H1 (cell line): ENCODE results near the gene USPL1.

Experiments
- CEBPB ChIP-seq: IDR thresholded peaks from 2 replicates; pipeline ENCODE4 v1.6.1; 2012; ENCODE audit warnings: low read depth, low read length
- CHD7 ChIP-seq: fragments of 300-600 bp; sonication (generic); IDR thresholded peaks from 2 replicates; pipeline ENCODE4 v1.7.1; 2012; ENCODE audit warnings: low read length, moderate library complexity, mild to moderate bottlenecking, inconsistent platforms; ENCODE audit not compliant: insufficient replicate concordance

GRCh38 chr13:30585748-30586262 is 31.9 kb upstream of the USPL1 start:
- TF ChIP-seq CHD7 = no peak
- no peak for TF ChIP-seq CEBPB
